ENCODE data around the gene CRMP1.

The CRMP1 gene

DNA sequence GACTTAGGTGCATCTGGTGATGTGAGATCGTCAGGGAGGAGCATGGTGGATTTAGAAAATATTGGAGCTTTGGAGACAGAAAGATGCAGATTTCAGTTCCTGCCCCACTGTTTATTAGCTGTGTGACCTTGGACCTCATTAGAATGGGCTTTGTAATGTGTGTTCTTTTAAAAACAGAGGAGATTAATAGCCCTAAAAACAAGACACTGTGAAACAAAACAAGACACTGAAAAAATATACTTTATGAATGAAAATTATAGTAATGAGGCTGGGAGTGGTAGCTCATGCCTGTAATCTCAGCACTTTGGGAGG lies 102.4 kb downstream of the CRMP1 start:
- DNase-seq: no peak

DNA sequence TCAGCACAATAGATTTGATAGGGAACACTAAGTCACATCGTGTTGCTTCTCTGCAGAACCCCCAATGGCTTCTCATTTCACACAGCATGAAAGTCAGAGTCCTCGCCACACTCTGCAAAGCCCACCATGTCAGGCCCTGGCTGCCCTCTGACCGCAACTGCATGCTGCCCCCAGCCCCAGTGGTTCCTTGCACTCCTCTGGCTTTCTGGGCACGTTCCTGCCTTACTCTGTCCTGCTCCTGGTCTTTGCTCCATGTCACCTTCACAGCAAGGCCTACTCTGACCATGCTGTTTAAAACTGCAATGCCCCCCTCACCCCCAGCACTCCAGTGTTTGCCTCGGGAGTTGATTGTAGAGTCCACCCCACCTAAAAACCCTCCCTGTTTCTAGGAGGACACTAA lies 103.7 kb downstream of the CRMP1 start:
- DNase-seq: no peak

DNA sequence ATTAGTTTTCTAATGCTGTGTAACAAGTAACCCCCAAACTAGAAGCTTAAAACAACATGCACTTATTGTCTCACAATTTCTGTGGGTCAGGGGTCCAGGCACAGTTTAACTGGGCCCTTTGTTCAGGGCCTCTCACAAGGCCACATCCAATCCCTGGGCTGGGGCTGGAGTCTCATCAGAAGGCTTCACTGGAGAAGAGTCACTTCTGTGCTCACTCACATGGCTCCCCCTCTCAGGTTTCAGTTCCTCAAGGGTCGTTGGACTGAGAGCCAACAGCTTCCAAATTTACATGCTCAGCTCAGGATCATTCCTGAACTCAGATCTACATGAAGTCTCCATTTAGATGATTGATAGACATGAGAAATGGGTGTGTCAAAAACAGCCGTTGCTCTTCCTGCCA lies 104.7 kb downstream of the CRMP1 start:
- no peak for DNase-seq

DNA sequence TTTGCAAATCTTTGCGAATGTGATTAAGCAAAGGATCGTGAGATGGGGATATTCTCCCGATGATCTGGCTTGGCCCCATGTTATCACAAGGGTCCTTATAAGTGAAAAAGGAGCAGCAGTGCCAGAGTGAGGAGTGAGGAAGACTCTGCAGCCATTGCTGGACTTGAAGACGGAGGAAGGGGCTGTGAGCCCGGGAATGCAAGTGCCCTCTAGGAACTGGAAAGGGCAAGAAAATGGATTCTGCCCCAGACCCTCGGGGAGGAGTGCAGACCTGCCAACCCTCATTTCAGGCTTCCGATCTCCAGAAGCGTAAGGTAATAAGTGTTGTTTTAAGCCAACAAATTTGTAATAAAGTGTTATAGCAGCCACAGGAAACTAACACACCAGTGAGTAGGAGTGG lies 105.6 kb downstream of the CRMP1 start:
- no peak for DNase-seq

DNA sequence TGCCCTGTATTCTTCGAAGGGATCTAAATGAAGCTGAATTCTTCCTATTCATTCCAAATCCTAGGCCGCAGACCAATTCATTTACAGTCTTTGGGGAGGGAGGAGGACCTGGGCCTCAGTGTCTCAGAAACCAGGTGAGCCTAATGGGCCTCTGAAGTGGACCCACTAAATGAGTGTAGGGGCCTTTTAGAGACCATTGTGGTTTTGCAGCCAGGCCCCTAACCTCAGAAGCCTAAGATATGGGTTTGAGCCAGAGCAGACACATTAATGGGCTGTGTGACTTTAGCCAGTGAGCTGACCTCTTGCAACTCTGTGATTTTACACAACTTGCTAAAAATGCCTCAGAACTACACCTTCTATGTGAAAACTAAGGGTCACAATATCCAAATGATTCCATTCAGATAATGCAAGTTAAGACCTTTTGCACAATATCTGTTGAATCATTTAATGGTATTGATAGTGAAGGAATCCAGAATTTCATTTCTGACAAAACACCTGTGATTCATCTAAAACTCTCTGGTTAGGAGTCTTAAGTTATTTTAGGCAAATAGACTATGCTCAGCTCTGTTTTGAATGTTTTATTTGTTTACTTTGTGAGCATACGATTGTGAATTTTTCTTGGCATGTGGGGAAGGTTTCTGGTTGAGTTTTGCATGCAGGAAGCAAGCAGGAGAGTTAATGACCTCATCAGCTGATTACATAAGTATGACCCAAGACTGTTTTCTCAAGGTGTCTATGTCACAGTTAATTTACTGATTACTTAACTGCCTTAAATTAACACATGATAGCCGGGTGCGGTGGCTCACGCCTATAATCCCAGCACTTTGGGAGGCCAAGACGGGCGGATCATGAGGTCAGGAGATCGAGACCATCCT lies 106.8 kb downstream of the CRMP1 start:
- DNase-seq: no peak

DNA sequence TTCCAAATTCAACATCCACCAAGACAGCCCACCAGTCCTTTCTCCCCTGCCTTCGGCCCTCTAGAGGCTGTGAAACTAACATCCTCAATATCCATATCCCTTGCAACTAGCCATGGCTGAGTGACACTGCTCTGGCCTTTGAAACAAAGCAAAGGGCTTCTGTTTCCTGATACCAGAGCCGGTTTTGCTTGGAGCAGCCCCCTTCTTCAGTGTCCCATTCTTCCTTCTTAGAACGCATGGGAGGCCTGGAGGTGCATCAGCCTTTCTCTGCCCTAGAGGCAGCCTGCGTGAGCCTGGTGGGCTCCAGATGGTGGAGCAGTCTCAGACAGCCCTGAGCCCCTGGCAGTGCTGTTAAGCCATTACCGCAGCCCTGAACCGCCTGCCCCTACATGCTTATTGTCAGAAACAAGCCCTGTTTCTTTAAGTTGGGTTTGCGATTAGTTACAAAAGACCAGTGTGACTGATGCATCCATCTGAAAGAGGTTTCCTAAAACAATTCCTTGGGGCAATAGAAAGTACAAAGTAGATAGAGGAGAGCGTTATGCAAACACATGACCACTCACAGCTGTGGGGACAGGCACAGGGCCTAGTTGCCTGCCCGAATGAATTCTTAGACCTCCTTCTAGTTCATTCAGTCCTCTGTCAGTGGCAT lies 107.8 kb downstream of the CRMP1 start:
- no peak for DNase-seq

DNA sequence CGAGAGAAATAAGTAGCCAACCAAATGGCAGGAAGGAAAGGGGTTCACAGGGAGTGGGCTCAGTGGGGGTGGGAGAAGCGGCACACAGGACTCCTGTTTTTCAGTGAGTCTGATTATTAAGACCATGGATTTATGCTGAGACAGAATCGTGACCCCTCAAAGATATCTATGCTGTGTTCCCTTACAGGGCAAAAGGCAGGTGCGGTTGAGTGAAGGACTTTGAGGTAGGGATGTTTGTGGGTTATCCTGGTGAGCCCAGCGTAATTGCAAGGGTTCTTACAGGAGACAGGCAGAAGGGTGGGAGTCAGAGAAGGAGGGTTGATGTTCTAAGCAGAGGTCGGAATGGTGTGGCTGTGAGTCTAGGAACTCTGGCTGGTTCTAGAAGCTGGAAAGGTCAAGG lies 108.9 kb downstream of the CRMP1 start:
- no peak for DNase-seq

DNA sequence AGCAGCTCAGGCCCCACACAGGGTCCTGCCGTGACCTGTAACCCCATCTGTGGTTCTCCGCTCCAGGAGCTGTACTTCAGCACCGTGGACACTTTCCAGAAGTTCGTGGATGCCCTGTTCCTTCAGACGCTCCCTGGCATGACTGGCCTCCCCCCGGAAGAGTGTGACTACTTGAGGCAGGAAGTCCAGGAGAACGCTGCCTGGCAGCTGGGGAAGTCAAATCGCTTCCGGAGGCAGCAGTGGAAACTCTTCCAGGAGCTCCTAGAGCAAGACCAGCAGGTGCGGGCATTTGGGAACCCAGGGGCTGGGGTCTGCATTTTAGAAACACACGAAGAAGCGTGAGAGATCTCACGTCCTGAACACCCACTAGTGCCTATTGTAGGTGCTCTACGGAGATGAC lies 109.4 kb downstream of the CRMP1 start:
- DNase-seq: no peak

DNA sequence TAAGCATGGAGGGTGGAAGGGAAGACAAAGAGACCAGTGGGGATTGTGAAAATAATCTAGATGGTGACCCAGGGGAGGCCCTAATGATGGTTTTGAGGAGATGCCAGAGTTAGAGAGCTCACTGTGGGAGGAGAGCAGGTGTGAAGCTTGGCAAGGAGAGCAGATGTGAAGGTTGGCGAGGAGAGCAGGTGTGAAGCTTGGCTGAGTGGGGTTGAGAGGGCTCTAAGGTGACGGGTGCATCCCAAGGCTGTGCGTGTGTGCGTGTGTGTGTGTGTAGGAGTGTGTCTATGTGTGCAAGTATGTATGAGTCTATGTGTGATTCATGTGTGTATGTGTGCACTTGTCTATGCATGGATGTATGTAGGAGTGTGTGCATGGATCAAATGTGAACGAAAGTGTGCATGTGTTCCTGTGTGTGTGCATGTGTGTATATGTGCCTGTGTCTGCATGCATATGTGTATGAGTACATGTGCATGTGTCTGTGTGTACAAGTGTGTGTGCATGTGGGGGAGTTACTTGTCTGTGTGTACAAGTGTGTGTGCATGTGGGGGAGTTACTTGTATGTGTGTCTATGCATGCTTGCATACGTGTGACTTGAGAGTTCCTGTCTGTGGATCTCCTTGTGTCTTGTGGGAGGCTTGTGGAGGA lies 109.9 kb downstream of the CRMP1 start:
- DNase-seq: no peak

DNA sequence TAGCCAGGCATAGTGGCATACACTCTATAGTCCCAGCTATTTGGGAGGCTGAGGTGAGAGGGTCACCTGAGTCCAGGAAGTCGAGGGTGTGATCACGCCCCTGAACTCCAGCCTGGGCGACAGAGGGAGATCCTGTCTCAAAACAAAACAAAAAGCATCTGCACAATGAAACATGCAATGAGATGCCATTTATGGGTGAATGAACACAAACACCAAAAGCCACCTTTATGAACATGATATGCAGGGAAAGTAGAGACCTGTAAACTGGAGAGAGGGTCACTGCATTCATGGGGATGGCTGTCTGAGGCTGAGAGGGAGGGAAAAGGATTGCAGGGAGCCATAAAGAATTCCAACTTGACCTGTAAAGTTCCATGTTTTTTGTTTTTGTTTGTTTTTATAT lies 111.2 kb downstream of the CRMP1 start:
- DNase-seq: no peak

DNA sequence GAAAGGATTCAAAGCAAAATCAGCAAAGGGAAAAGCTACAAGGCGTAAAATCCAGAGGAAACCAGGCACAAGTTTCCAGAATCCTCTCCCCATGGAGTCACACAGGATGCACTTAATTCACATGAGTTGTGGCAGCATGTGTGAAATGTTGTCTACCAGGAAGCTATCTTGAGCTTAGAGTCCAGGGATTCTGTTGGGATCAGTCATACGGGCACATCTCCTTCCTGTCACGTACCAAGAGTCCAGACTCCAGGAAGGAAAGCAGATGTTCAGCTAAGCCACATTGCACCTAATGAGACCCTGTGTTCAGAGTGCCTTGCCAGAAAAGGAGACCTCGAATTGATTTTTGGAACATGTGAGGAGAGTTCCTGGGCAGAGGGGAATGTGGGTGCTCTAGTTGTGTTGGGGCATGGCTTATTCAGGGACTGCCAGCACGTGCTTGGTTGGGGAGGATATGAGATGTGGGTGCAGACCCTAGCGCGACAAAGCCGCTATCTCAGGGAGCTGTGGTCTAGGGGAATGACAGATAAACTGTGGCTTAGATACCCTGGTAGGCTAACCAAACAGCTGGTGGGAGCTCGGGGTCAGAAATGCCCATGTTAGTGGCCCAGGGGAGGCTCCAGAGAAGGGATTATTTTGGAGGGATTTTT lies 111.9 kb downstream of the CRMP1 start:
- no peak for DNase-seq

DNA sequence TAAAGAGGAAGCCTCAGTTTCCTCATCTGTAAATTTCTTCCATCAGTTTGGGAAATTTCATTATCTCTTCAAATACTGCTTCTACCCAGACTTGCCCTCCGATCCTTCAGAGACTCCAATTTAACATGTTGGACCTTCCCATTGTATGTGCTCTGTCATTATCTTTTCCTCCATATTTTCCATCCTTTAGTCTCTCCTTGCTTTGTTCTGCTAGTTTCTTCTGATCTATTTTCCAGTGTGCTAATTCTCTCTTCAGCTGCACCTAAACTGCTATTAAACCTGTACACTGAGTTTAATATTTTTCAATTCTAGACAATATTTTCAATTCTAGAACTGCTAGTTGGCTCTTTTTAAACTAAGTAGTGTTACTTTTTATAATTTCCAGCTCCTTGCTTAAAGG lies 116.4 kb downstream of the CRMP1 start:
- no peak for DNase-seq

DNA sequence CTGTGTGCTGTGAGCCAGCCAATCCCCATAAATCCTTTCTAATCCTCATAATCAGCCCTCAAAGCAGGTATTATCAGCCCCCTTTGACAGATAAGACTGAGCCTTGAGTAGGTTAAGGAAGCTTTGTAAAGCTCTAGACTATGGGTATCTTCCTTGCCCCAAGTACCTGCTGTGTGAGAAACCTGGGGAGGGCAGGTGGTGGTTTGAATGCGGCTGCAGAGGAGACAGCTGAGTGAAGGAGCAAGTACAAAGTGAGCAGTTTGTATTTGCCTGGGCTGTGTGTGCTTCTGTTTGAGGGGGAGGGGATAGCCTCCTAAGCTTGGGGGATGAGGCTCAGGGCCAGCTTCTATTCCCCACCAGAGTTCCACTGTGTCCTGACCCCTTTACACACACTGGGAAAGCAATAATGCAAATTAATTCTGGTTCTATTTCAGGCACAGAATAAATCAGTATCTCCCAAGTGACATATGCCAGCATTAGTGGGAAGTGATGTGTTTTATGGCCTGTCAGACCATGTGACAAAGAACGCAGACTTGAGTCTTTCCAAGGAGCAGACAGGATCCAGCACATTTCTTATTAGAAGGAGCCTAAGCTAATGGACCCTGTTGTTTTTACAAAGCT lies 118.4 kb downstream of the CRMP1 start:
- DNase-seq: no peak

DNA sequence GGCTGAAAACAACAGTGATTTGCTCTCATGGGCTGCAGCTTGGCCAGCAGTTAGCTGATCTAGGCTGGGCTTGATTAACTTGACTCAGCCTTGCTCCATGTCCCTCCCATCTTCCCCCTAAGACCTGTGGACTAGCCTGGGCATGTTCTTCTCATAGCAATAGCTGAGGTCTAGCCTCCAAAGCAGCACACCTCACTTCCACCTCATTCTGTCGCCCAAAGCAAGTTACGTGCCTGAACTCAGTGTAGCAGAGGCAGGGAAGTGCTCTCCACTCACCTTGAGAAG lies 119.7 kb downstream of the CRMP1 start:
- no peak for DNase-seq

DNA sequence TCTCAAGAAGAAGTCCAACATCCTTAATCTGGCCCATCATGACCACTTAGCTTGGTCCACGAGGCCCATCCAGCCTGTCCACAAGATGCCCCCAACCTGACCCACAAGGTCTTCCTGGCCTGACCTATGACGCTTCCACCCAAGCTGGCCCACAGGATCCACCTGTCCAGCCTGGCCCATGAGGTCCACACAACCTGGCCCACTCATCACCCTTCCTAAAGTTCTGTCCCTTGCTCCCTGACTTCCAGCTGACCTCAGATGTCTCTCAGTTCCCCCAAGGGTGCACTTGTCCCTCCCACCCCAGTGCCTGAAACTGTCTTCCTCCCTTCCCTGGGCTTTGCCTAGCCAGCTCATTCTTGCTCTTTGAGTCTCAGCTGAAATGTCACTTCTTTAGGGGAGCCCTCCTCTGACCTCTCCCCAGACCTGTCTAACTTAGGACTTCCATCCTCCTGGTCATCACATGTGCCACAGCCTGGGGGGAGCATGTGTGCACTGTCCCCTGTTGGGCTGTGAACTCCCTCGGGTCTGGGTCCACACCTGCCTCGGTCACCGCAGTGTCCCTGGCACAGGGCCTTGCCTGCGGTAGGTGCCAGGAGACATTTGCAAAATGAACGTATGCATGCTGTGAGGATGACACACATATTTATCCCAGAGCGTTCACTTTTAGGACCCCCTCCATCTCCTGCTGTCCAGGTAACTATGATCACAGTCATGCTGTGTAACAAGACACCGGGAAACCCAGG lies 120.2 kb downstream of the CRMP1 start:
- DNase-seq: no peak

Data from NCI-H1417 treated with DMSO at 0.1 percent for 48 hours (cell line).